Thoracic aorta (tissue), 2 donors: ENCODE data around the gene SEMA4D. TPM values are rescaled to one million over a fixed set of nuclear protein-coding genes. Genes with fewer than 3 reads are reported as not detected.
"Not testable (repeated sequence)": the region's sequence is repeated elsewhere in the genome, so short reads cannot be mapped to it uniquely, and the experiment has no call there.

Experiments used
- ATAC-seq: fragments of 150-250 bp; one replicate; pipeline ENCODE4 v1.8.0; 2017; ENCODE audit warnings: low read depth; ENCODE audit not compliant: insufficient number of reproducible peaks, low FRiP score
- DNase-seq: peaks from one replicate; pipeline ENCODE4 v3.0.0-alpha.2; 2020; ENCODE audit warnings: low spot score
- H3K27ac ChIP-seq, 2 donors: fragments of 200-600 bp; sonication (generic); 1 replicate in 1 of 2; 2 replicates in 1 of 2; pipeline ENCODE4 v1.5.1; 2016; ENCODE audit warnings: mild to moderate bottlenecking in 2 of 2, moderate library complexity in 2 of 2
- H3K27me3 ChIP-seq: fragments of 200-600 bp; sonication (generic); replicated peaks from 2 replicates; pipeline ENCODE4 v1.6.0; 2016; ENCODE audit warnings: mild to moderate bottlenecking; ENCODE audit not compliant: insufficient read depth
- H3K36me3 ChIP-seq: fragments of 200-600 bp; sonication (generic); one replicate; pipeline ENCODE4 v1.5.1; 2016
- H3K4me1 ChIP-seq, 2 donors: fragments of 200-600 bp; sonication (generic); 1 replicate in 1 of 2; 2 replicates in 1 of 2; pipeline versions ENCODE4 v1.5.1 to v1.6.0; 2016; ENCODE audit warnings: low read depth in 2 of 2, mild to moderate bottlenecking in 1 of 2; ENCODE audit not compliant: control insufficient read depth in 1 of 2
- H3K4me3 ChIP-seq: fragments of 200-600 bp; sonication (generic); 2 replicates; pipeline ENCODE4 v1.5.1; 2016; ENCODE audit warnings: mild to moderate bottlenecking
- H3K9me3 ChIP-seq: fragments of 200-600 bp; sonication (generic); 2 replicates; pipeline ENCODE4 v1.5.1; 2016
- CTCF ChIP-seq: fragments of 200-600 bp; sonication (generic); IDR thresholded peaks from one replicate; pipeline ENCODE4 v1.5.1; 2019; ENCODE audit warnings: antibody characterized with exemption
- total RNA-seq, 2 donors: library from RNA; depleted of rRNA; stranded (reverse); fragments of >200 nt; gene quantifications; one replicate each; pipeline versions ENCODE4 v1.1.0 to v1.2.3, GENCODE V29; 2016

The SEMA4D gene
- total RNA-seq, 2 donors from 2014 or later, result 16.9 to 20.2 TPM

DNA sequence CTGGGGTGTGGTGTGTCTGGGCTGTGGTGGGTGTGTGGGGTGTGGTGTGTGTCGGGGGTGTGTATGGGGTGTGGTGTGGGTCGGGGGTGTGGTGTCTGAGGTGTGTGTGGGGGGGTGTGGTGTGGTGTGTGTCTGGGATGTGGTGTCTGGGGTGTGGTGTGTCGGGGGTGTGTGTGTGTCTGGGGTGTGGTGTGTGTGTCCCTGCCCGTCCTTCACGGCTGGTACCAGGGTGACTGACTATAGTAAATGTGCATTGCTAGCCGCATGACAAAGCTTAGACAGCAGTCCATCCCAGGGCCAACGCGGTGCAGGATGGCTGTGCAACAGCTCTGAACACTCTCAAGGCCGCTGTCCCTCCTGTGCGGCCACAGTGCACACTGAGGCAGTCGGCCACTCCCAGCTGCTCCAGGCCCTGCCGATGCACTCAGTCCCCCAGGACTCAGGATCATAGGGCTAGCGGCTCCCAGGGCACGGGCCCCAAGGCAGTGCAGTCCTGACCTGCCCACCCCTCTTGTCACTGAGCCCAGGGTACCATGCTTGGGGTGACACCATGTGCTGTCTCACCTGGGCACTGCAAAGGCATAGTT lies 125.6 kb downstream of the SEMA4D start:
- H3K4me1 ChIP-seq, result no peaks in the 10 kb centered on the region
- H3K9me3 ChIP-seq, result no peaks in the 10 kb centered on the region
- no peaks in the 10 kb centered on the region for H3K27me3 ChIP-seq
- no peak for DNase-seq
- H3K36me3 ChIP-seq, result no peaks in the 10 kb centered on the region
- H3K27ac ChIP-seq, result no peak overlapping the region
- no peak for ATAC-seq
- H3K4me3 ChIP-seq, result no peak overlapping the region
- TF ChIP-seq CTCF, result no peak

GRCh38 chr9:89371791-89372190 lies 126.1 kb downstream of the SEMA4D start:
- not testable (repeated sequence) for H3K4me3 ChIP-seq, DNase-seq, H3K36me3 ChIP-seq, ATAC-seq, H3K9me3 ChIP-seq, H3K4me1 ChIP-seq, H3K27me3 ChIP-seq, H3K27ac ChIP-seq

- no peaks in the 10 kb centered on the region for H3K9me3 ChIP-seq
- H3K36me3 ChIP-seq, result no peaks in the 10 kb centered on the region
- ATAC-seq (no peak), DNase-seq (no peak)
- H3K27me3 ChIP-seq, result no peaks in the 10 kb centered on the region
- no peak for TF ChIP-seq CTCF
- no peak overlapping the region for H3K4me3 ChIP-seq
- no peaks in the 10 kb centered on the region for H3K4me1 ChIP-seq
- H3K27ac ChIP-seq, result no peak overlapping the region
Observed at GRCh38 chr9:89370593-89370992, 127.3 kb downstream of the SEMA4D start.

DNA sequence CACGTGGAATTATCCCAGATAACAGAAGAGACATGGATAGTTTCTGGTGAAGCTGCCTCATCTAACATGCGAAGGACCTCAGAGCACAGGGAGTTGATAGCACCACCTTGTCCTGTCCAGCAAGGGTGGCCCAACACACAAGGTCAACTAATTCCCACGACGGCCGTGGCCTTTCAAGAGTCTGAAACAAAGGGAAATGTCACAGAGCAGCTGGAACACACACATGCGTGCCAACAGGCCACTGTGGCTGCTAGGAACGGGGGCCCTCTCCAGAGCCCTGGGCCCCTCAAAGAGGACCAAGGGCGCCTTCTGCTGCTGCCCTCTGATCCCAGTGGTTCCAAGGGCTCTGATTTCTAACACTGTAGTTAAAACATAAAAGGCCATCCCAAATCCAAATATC lies 128.9 kb downstream of the SEMA4D start:
- Histone ChIP-seq H3K9me3 (no peaks in the 10 kb centered on the region), H3K27me3 (no peaks in the 10 kb centered on the region), H3K4me1 (no peaks in the 10 kb centered on the region), H3K27ac (no peak overlapping the region), H3K36me3 (no peaks in the 10 kb centered on the region), H3K4me3 (no peak overlapping the region)
- ATAC-seq, result no peak
- no peak for TF ChIP-seq CTCF
- DNase-seq, result no peak

DNA sequence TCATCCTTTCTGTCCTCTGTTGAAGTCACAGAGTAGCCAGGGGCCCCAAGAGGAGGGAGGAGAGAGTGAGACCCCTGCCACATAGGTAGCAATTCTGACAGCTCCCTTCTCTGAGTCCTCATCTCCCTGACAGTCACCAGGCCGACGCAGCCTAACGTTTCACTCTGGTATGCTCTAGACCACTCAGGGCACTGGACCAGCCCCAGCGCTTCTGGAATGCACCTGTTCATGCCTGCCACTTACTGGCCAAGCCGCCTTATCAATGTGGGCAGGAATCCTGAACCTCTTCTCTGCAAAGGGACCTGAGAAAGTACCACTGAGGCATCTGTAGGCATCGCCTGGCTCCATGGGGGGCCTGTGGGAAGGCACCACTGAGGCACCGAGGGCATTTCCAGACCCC lies 129.4 kb downstream of the SEMA4D start:
- no peak for TF ChIP-seq CTCF
- Histone ChIP-seq H3K27ac (no peak overlapping the region), H3K27me3 (no peaks in the 10 kb centered on the region), H3K4me1 (no peaks in the 10 kb centered on the region), H3K36me3 (no peaks in the 10 kb centered on the region), H3K4me3 (no peak overlapping the region), H3K9me3 (no peaks in the 10 kb centered on the region)
- ATAC-seq (no peak), DNase-seq (no peak)
